HCT116 (cell line): ENCODE results near the gene ELAVL1. TPM values are rescaled to one million over a fixed set of nuclear protein-coding genes. Genes with fewer than 3 reads are reported as not detected.

Source experiments
- ATAC-seq: fragments of 200-7000 bp; cut with Tn5 transposase; 2 replicates; pipeline ENCODE4 v1.9.1; 2020; ENCODE audit warnings: mild to moderate bottlenecking, moderate library complexity
- BruUV-seq: library from RNA; stranded (reverse); fragments of 400-500 nt; replicated peaks from 2 replicates; lab custom pipeline; 2021; lab: Mats Ljungman, UMichigan
- CTCF ChIA-PET: fragments of 300-600 bp; sonication (Branson Sonifier 250); formaldehyde crosslinking; loops from one replicate; lab custom pipeline; 2021; ENCODE audit warnings: antibody characterized with exemption; lab: Charles Lee
- POLR2A ChIA-PET: fragments of 300-600, 350-600 bp; sonication (Branson Sonifier 250); formaldehyde crosslinking; loops from one replicate; lab custom pipeline; 2021; ENCODE audit warnings: antibody characterized with exemption; lab: Charles Lee
- RAD21 ChIA-PET, 2 experiments: fragments of 300-600 bp; sonication (Branson Sonifier 250); formaldehyde crosslinking; loops; one replicate each; lab custom pipeline; 2023; ENCODE audit warnings: low total read pairs in 2 of 2; ENCODE audit not compliant: uncharacterized antibody in 2 of 2, unreplicated experiment in 2 of 2, low non-redundant PET in 1 of 2; lab: Charles Lee
- DNase-seq: peaks from one replicate; pipeline ENCODE4 v3.0.0-alpha.2; 2010; ENCODE audit warnings: low read depth, low spot score
- H2AFZ ChIP-seq: fragments of 200-600 bp; shearing (Covaris generic), sonication (generic); 2 replicates; pipeline ENCODE4 v1.6.1; 2017; ENCODE audit warnings: low read depth, mixed run types, mixed read lengths, antibody characterized with exemption, low read length; ENCODE audit not compliant: poor library complexity, severe bottlenecking
- H3K27ac ChIP-seq: 2 replicates; pipeline ENCODE4 v1.5.1; 2012; ENCODE audit warnings: low read depth, low read length
- H3K27me3 ChIP-seq: fragments of 200-600 bp; sonication (generic); 2 replicates; pipeline ENCODE4 v1.6.1; 2016; ENCODE audit warnings: mixed run types, low read length, mixed read lengths; ENCODE audit not compliant: insufficient read depth
- H3K36me3 ChIP-seq, 2 experiments: fragments of 200-500 bp in 1 of 2; fragments of 200-600 bp in 1 of 2; sonication (Bioruptor generic) in 1 of 2; sonication (generic) in 1 of 2; 2 replicates each; pipeline versions ENCODE4 v1.5.1 to v1.6.1; 2014 to 2016; ENCODE audit warnings: low read length in 2 of 2, inconsistent platforms in 1 of 2, mixed read lengths in 1 of 2, mixed run types in 1 of 2; ENCODE audit not compliant: insufficient read depth in 2 of 2, control insufficient read depth in 1 of 2
- H3K4me1 ChIP-seq, 2 experiments: fragments of 200-600 bp in 1 of 2; sonication (generic) in 1 of 2; 2 replicates each; pipeline versions ENCODE4 v1.5.1 to v1.6.1; 2012 to 2017; ENCODE audit warnings: low read length in 2 of 2, inconsistent platforms in 1 of 2, mild to moderate bottlenecking in 1 of 2, mixed read lengths in 1 of 2, mixed run types in 1 of 2, moderate library complexity in 1 of 2; ENCODE audit not compliant: insufficient read depth in 2 of 2, control insufficient read depth in 1 of 2
- H3K4me2 ChIP-seq: fragments of 200-600 bp; sonication (generic); 2 replicates; pipeline ENCODE4 v1.6.1; 2017; ENCODE audit warnings: mixed run types, low read length, mixed read lengths
- H3K4me3 ChIP-seq, 2 experiments: fragments of 200-600 bp in 1 of 2; sonication (generic) in 1 of 2; replicated peaks in 1 of 2; 2 replicates each; pipeline ENCODE4 v1.5.1; 2011 to 2016; ENCODE audit warnings: low read length in 2 of 2, control low read depth in 1 of 2, low read depth in 1 of 2, mild to moderate bottlenecking in 1 of 2, mixed read lengths in 1 of 2, mixed run types in 1 of 2
- H3K79me2 ChIP-seq: fragments of 200-600 bp; sonication (generic); 2 replicates; pipeline ENCODE4 v1.6.1; 2017; ENCODE audit warnings: mild to moderate bottlenecking, mixed run types, low read length, moderate library complexity, mixed read lengths; ENCODE audit not compliant: insufficient read depth
- H3K9ac ChIP-seq: fragments of 200-600 bp; sonication (generic); 2 replicates; pipeline ENCODE4 v1.6.1; 2016; ENCODE audit warnings: low read length, mixed read lengths
- H3K9me2 ChIP-seq: fragments of 200-600 bp; sonication (generic), shearing (Covaris generic); 2 replicates; pipeline ENCODE4 v1.6.1; 2017; ENCODE audit warnings: mixed run types, mild to moderate bottlenecking, moderate library complexity; ENCODE audit not compliant: insufficient read depth
- H3K9me3 ChIP-seq, 2 experiments: fragments of 200-500 bp in 1 of 2; fragments of 200-600 bp in 1 of 2; sonication (Bioruptor generic) in 1 of 2; sonication (generic) in 1 of 2; 2 replicates each; pipeline ENCODE4 v1.6.1; 2014 to 2017; ENCODE audit warnings: low read length in 2 of 2, mixed read lengths in 2 of 2, inconsistent platforms in 1 of 2, low read depth in 1 of 2, mild to moderate bottlenecking in 1 of 2, mixed run types in 1 of 2, moderate library complexity in 1 of 2; ENCODE audit not compliant: control insufficient read depth in 1 of 2, insufficient read depth in 1 of 2
- H4K20me1 ChIP-seq: fragments of 200-600 bp; sonication (generic), shearing (Covaris generic); 2 replicates; pipeline ENCODE4 v1.6.1; 2017; ENCODE audit warnings: mixed run types, mild to moderate bottlenecking, moderate library complexity; ENCODE audit not compliant: insufficient read depth
- CBX3 ChIP-seq: IDR thresholded peaks from 2 replicates; pipeline ENCODE4 v1.6.1; 2012; ENCODE audit warnings: low read depth
- EGR1 ChIP-seq: IDR thresholded peaks from 2 replicates; pipeline ENCODE4 v1.6.1; 2012; ENCODE audit warnings: low read depth
- FOSL1 ChIP-seq: IDR thresholded peaks from 2 replicates; pipeline ENCODE4 v1.6.1; 2012; ENCODE audit warnings: low read depth
- JUND ChIP-seq: IDR thresholded peaks from 2 replicates; pipeline ENCODE4 v1.6.1; 2012
- POLR2A ChIP-seq: IDR thresholded peaks from 2 replicates; pipeline ENCODE4 v1.7.0; 2011; ENCODE audit warnings: borderline replicate concordance; ENCODE audit not compliant: insufficient read depth, insufficient read length; ENCODE audit errors: extremely low read depth
- POLR2AphosphoS5 ChIP-seq: IDR thresholded peaks from 2 replicates; pipeline ENCODE4 v1.6.1; 2011; ENCODE audit warnings: mild to moderate bottlenecking, low read depth, low read length, moderate library complexity
- RAD21 ChIP-seq: IDR thresholded peaks from 2 replicates; pipeline ENCODE4 v1.6.1; 2012; ENCODE audit warnings: low read depth, mild to moderate bottlenecking
- SRF ChIP-seq: IDR thresholded peaks from 2 replicates; pipeline ENCODE4 v1.6.1; 2012; ENCODE audit warnings: low read depth
- TCF7L2 ChIP-seq: IDR thresholded peaks from 2 replicates; pipeline ENCODE4 v1.7.0; 2011; ENCODE audit warnings: borderline replicate concordance, inconsistent platforms; ENCODE audit not compliant: insufficient read depth, insufficient read length; ENCODE audit errors: extremely low read depth
- ZFX ChIP-seq: fragments of 450-650 bp; IDR thresholded peaks from 2 replicates; pipeline ENCODE4 v1.6.1; 2017
- intact Hi-C: fragments of 100-400 bp; cut with micrococcal nuclease; formaldehyde crosslinking; loops from 2 replicates; pipeline ENCODE4 v1.10.0; 2022
- total RNA-seq: library from RNA; stranded (reverse); gene quantifications from one replicate; pipeline ENCODE4 v1.2.1, GENCODE V29; 2021; ENCODE audit not compliant: unreplicated experiment
- TF ChIP-seq, protein P1 (sequence below): IDR thresholded peaks from 2 replicates; pipeline ENCODE4 v1.6.1; 2012
- TF ChIP-seq, protein P2 (sequence below), 3 experiments: fragments of 200-600 bp in 1 of 3; sonication (generic) in 1 of 3; IDR thresholded peaks in 2 of 3; conservative IDR thresholded peaks in 1 of 3; 2 replicates each; pipeline ENCODE4 v1.5.1; 2012 to 2017; ENCODE audit warnings: low read depth in 2 of 3, low read length in 2 of 3, antibody characterized with exemption in 1 of 3, borderline replicate concordance in 1 of 3, control low read depth in 1 of 3, mild to moderate bottlenecking in 1 of 3, mixed read lengths in 1 of 3, mixed run types in 1 of 3, moderate library complexity in 1 of 3; ENCODE audit not compliant: insufficient read depth in 1 of 3
- TF ChIP-seq, protein P3 (sequence below): IDR thresholded peaks from 2 replicates; pipeline ENCODE4 v1.6.1; 2011; ENCODE audit warnings: mild to moderate bottlenecking, low read length, moderate library complexity; ENCODE audit not compliant: insufficient replicate concordance; ENCODE audit errors: extremely low read depth
- TF ChIP-seq, protein P4 (sequence below): IDR thresholded peaks from 2 replicates; pipeline ENCODE4 v1.6.1; 2012

Gene ELAVL1
- total RNA-seq, 1 experiment from 2014 or later: 134 TPM

DNA sequence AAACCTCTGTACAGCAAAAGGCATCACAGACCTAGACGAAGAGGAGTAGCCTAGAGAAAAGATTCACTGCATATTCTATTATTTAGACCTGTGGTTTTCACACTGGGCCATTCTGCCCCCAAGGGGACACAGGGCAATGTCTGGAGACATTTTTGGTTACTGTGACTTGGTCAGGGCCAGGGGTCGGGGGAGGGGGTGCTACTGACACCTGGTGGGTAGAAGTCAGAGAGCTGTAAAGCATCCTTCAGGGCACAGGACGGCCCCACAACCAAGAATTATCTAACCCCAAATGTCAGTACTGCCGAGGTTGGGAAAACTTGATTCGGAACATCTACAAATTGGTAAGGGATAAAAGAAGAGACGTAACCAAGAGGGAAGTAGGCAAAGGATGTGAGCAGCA lies 11.3 kb downstream of the ELAVL1 start:
- no peaks in the 10 kb centered on the region for H3K9me3 ChIP-seq
- no peak overlapping the region for H3K4me3 ChIP-seq
- RAD21 ChIA-PET: no interaction called here
- H3K27ac ChIP-seq: no peak overlapping the region
- H3K36me3 ChIP-seq: peaks cover 22 to 31% of the 10 kb centered on the region in 2 experiments; a peak in 3 of 4 replicates
- ATAC-seq: no peak
- no peak overlapping the region for H3K4me2 ChIP-seq
- intact Hi-C loops: no loop called here
- H3K9ac ChIP-seq: no peak overlapping the region
- peaks cover 46% of the 10 kb centered on the region; the same call in 1 of the 2 replicates for H4K20me1 ChIP-seq
- H3K27me3 ChIP-seq: no peaks in the 10 kb centered on the region
- H3K4me1 ChIP-seq: peaks cover 6 to 7% of the 10 kb centered on the region in 2 experiments; a peak in 3 of 4 replicates
- BruUV-seq: no TSS peak
- TF ChIP-seq, protein P1, sequence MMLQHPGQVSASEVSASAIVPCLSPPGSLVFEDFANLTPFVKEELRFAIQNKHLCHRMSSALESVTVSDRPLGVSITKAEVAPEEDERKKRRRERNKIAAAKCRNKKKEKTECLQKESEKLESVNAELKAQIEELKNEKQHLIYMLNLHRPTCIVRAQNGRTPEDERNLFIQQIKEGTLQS: no peak
- TF ChIP-seq, protein P2, sequence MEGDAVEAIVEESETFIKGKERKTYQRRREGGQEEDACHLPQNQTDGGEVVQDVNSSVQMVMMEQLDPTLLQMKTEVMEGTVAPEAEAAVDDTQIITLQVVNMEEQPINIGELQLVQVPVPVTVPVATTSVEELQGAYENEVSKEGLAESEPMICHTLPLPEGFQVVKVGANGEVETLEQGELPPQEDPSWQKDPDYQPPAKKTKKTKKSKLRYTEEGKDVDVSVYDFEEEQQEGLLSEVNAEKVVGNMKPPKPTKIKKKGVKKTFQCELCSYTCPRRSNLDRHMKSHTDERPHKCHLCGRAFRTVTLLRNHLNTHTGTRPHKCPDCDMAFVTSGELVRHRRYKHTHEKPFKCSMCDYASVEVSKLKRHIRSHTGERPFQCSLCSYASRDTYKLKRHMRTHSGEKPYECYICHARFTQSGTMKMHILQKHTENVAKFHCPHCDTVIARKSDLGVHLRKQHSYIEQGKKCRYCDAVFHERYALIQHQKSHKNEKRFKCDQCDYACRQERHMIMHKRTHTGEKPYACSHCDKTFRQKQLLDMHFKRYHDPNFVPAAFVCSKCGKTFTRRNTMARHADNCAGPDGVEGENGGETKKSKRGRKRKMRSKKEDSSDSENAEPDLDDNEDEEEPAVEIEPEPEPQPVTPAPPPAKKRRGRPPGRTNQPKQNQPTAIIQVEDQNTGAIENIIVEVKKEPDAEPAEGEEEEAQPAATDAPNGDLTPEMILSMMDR (IDR thresholded peaks at IDR 0.05 in 2 of 3, conservative IDR thresholded peaks at IDR 0.05 in 1 of 3; ENCODE audit: borderline replicate concordance in 1 of 3, insufficient read depth in 1 of 3, low read depth in 2 of 3, low read length in 2 of 3): peak in 2 of 3 experiments; percentile 8 to 15; a peak in 1 of 6 replicates
- TF ChIP-seq TCF7L2 (no peak), SRF (no peak)
- peaks cover 97% of the 10 kb centered on the region for H3K79me2 ChIP-seq
- no peaks in the 10 kb centered on the region for H3K9me2 ChIP-seq
- DNase-seq: no peak
- POLR2A ChIA-PET: no interaction called here
- H2AFZ ChIP-seq: no peak overlapping the region
- CTCF ChIA-PET: no interaction called here

DNA sequence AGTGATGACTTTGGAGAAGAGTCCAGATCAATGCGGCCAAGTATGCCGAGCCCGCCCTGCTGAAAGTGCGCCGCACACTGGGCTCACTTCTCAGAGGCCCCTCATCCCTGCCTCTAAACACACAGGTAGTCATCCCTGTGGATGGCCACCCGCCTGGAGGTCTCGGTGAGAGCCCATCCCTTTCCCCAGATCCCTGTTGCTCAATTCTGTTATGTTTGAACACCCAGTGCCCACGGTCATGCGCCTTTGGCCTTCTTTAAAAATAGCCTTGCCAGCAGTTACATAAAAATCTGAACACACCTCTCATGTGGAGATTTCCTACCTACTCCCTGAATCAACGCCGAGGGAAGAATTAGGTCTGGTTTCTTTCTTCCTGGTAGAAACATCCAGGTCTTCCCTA lies 11.9 kb downstream of the ELAVL1 start:
- Histone ChIP-seq H3K36me3 (peaks cover 22 to 36% of the 10 kb centered on the region in 2 experiments; a peak in 3 of 4 replicates), H3K4me2 (no peak overlapping the region), H3K9ac (no peak overlapping the region), H3K79me2 (peaks cover 97% of the 10 kb centered on the region), H3K4me1 (peaks cover 7% of the 10 kb centered on the region in 2 experiments; a peak in 3 of 4 replicates)
- DNase-seq (no peak), ATAC-seq (no peak)
- no TSS peak for BruUV-seq
- TF ChIP-seq POLR2AphosphoS5 (no peak), POLR2A (no peak), CBX3 (no peak), EGR1 (no peak), FOSL1 (no peak), TCF7L2 (no peak), JUND (no peak), RAD21 (no peak), ZFX (no peak)
- TF ChIP-seq, protein P3, sequence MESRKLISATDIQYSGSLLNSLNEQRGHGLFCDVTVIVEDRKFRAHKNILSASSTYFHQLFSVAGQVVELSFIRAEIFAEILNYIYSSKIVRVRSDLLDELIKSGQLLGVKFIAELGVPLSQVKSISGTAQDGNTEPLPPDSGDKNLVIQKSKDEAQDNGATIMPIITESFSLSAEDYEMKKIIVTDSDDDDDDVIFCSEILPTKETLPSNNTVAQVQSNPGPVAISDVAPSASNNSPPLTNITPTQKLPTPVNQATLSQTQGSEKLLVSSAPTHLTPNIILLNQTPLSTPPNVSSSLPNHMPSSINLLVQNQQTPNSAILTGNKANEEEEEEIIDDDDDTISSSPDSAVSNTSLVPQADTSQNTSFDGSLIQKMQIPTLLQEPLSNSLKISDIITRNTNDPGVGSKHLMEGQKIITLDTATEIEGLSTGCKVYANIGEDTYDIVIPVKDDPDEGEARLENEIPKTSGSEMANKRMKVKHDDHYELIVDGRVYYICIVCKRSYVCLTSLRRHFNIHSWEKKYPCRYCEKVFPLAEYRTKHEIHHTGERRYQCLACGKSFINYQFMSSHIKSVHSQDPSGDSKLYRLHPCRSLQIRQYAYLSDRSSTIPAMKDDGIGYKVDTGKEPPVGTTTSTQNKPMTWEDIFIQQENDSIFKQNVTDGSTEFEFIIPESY: no peak
- TF ChIP-seq, protein P4, sequence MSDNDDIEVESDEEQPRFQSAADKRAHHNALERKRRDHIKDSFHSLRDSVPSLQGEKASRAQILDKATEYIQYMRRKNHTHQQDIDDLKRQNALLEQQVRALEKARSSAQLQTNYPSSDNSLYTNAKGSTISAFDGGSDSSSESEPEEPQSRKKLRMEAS: no peak
- TF ChIP-seq, protein P1: no peak
- TF ChIP-seq, all 23 proteins: peak for 0
- H3K4me3 ChIP-seq: no peak overlapping the region
- H3K27ac ChIP-seq: no peak overlapping the region
- CTCF ChIA-PET: no interaction called here
- H4K20me1 ChIP-seq: peaks cover 46% of the 10 kb centered on the region; the same call in 1 of the 2 replicates
- intact Hi-C loops: no loop called here
- RAD21 ChIA-PET: no interaction called here
- no peaks in the 10 kb centered on the region for H3K9me3 ChIP-seq
- POLR2A ChIA-PET: no interaction called here
- H3K9me2 ChIP-seq: no peaks in the 10 kb centered on the region
- no peaks in the 10 kb centered on the region for H3K27me3 ChIP-seq
- no peak overlapping the region for H2AFZ ChIP-seq
